Measurements from ENCODE around the gene AOPEP.

DNA sequence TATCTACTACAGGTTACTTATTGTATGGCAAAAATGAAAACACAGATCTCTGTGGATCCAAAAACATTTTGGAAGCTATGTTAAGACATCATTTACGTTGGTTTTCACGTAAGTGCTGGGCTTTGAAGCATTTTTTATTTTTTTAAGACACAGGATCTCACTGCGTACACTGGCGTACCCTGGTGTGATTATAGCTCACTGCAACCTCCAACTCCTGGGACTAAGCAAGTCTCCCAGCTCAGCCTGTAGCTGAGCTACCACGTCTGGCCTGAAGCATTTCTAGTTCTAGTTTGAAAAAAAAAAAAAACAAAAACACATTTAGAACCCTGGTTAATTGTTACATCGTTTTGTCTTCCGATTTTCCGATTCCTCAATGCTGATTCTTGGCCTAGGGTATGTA is 131.3 kb downstream of the AOPEP start:
- no peak for TF ChIP-seq SP2 (IDR thresholded peaks at IDR 0.05; ENCODE audit: extremely low read depth, low read depth, low read length, poor library complexity, severe bottlenecking)
- no peak for TF ChIP-seq ZNF24 (IDR thresholded peaks at IDR 0.05)
- TF ChIP-seq, protein P1, sequence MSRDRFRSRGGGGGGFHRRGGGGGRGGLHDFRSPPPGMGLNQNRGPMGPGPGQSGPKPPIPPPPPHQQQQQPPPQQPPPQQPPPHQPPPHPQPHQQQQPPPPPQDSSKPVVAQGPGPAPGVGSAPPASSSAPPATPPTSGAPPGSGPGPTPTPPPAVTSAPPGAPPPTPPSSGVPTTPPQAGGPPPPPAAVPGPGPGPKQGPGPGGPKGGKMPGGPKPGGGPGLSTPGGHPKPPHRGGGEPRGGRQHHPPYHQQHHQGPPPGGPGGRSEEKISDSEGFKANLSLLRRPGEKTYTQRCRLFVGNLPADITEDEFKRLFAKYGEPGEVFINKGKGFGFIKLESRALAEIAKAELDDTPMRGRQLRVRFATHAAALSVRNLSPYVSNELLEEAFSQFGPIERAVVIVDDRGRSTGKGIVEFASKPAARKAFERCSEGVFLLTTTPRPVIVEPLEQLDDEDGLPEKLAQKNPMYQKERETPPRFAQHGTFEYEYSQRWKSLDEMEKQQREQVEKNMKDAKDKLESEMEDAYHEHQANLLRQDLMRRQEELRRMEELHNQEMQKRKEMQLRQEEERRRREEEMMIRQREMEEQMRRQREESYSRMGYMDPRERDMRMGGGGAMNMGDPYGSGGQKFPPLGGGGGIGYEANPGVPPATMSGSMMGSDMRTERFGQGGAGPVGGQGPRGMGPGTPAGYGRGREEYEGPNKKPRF (IDR thresholded peaks at IDR 0.05; ENCODE audit: low read depth, low read length), result no peak

Data from K562 (cell line).